ENCODE measurements around the gene ABCC10.

- TF ChIP-seq CTCF (IDR thresholded peaks at IDR 0.05) (no peak), POLR2A (IDR thresholded peaks at IDR 0.05) (no peak)
Observed at GRCh38 chr6:43436577-43437282, 9.4 kb downstream of the ABCC10 start.
